Aorta (tissue), 5 donors: Measurements from ENCODE around the gene DENND6A. TPM values are rescaled to one million over a fixed set of nuclear protein-coding genes. Genes with fewer than 3 reads are reported as not detected.

ENCODE experiments used
- ATAC-seq: fragments of 200-7000 bp; cut with Tn5 transposase; one replicate; pipeline ENCODE4 v1.9.1; 2022; ENCODE audit warnings: moderate library complexity; ENCODE audit not compliant: low FRiP score
- DNase-seq, 2 donors: peaks; one replicate each; pipeline ENCODE4 v3.0.0-alpha.2; 2020
- H3K27ac ChIP-seq, 2 donors: one replicate each; pipeline ENCODE4 v1.5.1; 2013; ENCODE audit warnings: low read length in 2 of 2, mild to moderate bottlenecking in 2 of 2, moderate library complexity in 2 of 2, control low read depth in 1 of 2, inconsistent platforms in 1 of 2, low read depth in 1 of 2
- H3K27me3 ChIP-seq, 2 donors: one replicate each; pipeline ENCODE4 v1.6.1; 2013; ENCODE audit warnings: control low read depth in 1 of 2, low read length in 1 of 2, mild to moderate bottlenecking in 1 of 2, moderate library complexity in 1 of 2; ENCODE audit not compliant: insufficient read depth in 2 of 2, control insufficient read depth in 1 of 2
- H3K36me3 ChIP-seq, 2 donors: one replicate each; pipeline ENCODE4 v1.6.1; 2013; ENCODE audit warnings: control low read depth in 1 of 2, low read length in 1 of 2, mild to moderate bottlenecking in 1 of 2; ENCODE audit not compliant: insufficient read depth in 2 of 2, control insufficient read depth in 1 of 2
- H3K4me1 ChIP-seq, 2 donors: one replicate each; pipeline ENCODE4 v1.6.1; 2013; ENCODE audit warnings: low read length in 2 of 2, control low read depth in 1 of 2, mild to moderate bottlenecking in 1 of 2, moderate library complexity in 1 of 2; ENCODE audit not compliant: insufficient read depth in 2 of 2, control insufficient read depth in 1 of 2
- H3K4me3 ChIP-seq, 2 donors: one replicate each; pipeline ENCODE4 v1.5.1; 2013; ENCODE audit warnings: low read length in 2 of 2, control low read depth in 1 of 2, mild to moderate bottlenecking in 1 of 2
- H3K9me3 ChIP-seq: one replicate; pipeline ENCODE4 v1.6.1; 2013; ENCODE audit warnings: mild to moderate bottlenecking, low read length; ENCODE audit not compliant: control insufficient read depth
- WGBS, 2 donors: extraction: QIAGEN DNeasy Blood & Tissue Kit; methylation state at CpG; one replicate each; pipeline ENCODE4 v1.1.7; 2013; 5-methylcytosine and 5-hydroxymethylcytosine counted together
- intact Hi-C, 2 donors: fragments of 100-400 bp; cut with DNase I; formaldehyde crosslinking; loops; one replicate each; pipeline versions ENCODE4 v1.14.2 to v1.15.0; 2022
- polyA plus RNA-seq, 2 donors: library from polyadenylated mRNA; stranded (reverse); fragments of 200-250 nt; gene quantifications; one replicate each; pipeline ENCODE4 v1.2.3, GENCODE V29; 2013
- total RNA-seq, 2 donors: library from RNA; stranded (reverse); fragmentation: NEBNext Ultra II Directional; extraction: Animal tissue kit (Norgen Biotek cat#: 25700); gene quantifications; one replicate each; pipeline ENCODE4 v1.2.1, GENCODE V29; 2021
- donor health status: healthy with polysubstance abuse.
- donor health status: Bipolar disorder and iron deficiency.
- donor health status: DM: no; HTN: no; CAD: no.
- donor health status: DM: no; HTN: no; CAD: no.
- donor health status: DM: yes; HTN: yes; CAD: no.

DENND6A gene
- total and polyA plus RNA-seq, 4 donors = 9.1 to 41.0 (median 28.0) TPM

DNA sequence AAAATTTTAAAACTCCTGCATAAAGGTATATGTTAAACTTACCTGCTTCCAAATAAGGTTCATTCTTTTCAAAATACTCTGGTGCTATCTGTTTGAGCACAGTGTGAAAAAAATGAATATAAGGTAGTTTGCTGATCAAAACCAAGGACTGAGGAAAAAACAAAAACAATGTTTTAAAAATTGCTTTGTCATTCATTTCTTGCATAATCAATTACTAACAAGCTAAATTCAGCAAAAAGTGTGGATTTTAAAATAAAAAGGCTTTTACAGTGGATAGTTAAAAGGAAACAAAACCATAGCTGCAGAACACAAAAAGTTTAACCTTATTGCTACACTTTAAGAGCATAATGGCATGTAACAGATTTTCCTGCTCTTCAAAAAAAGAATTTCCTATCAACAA lies 31.5 kb downstream of the DENND6A start:
- intact Hi-C loops = no loop called here
- ATAC-seq = no peak
- Histone ChIP-seq H3K27ac (no peak overlapping the region), H3K27me3 (no peaks in the 10 kb centered on the region), H3K9me3 (no peaks in the 10 kb centered on the region), H3K36me3 (peaks cover 0 to 3% of the 10 kb centered on the region in 2 donors), H3K4me3 (no peak overlapping the region), H3K4me1 (no peaks in the 10 kb centered on the region)
- no peak for DNase-seq

DNA sequence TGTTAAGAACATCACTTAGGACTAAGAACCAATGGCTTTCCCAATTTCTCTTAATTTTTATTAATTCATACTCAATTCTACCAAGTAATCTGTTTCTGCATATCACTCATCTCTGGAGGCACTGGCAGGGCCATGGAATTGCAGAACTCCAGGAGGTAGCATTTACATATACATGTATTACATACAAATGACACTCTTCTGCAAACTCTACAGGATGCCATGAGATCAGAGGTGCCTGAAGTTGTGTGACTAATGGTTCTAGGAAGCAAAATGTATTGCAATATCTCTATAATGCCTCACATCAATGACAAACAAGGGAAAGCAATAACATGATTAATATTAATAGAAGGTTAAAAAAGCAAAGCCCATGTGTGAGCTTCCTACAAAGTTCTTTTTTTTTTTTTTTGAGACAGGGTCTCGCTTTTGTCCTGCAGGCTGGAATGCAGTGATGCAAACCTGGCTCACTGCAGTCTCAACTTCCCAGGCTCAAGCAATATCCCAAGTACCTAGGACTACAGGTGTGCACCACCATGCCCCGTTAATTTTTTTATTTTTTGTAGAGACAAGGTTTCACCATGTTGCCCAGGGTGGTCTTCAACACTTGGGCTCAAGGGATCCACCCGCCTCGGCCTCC lies 33.0 kb downstream of the DENND6A start:
- Histone ChIP-seq H3K4me3 (no peak overlapping the region), H3K27me3 (no peaks in the 10 kb centered on the region), H3K4me1 (no peaks in the 10 kb centered on the region), H3K27ac (no peak overlapping the region), H3K36me3 (peaks cover 0 to 3% of the 10 kb centered on the region in 2 donors), H3K9me3 (no peaks in the 10 kb centered on the region)
- intact Hi-C loops = no loop called here
- 91% methylated on average over 4 of the region's 4 CpGs for WGBS, 2 donors
- ATAC-seq (no peak), DNase-seq (no peak)

DNA sequence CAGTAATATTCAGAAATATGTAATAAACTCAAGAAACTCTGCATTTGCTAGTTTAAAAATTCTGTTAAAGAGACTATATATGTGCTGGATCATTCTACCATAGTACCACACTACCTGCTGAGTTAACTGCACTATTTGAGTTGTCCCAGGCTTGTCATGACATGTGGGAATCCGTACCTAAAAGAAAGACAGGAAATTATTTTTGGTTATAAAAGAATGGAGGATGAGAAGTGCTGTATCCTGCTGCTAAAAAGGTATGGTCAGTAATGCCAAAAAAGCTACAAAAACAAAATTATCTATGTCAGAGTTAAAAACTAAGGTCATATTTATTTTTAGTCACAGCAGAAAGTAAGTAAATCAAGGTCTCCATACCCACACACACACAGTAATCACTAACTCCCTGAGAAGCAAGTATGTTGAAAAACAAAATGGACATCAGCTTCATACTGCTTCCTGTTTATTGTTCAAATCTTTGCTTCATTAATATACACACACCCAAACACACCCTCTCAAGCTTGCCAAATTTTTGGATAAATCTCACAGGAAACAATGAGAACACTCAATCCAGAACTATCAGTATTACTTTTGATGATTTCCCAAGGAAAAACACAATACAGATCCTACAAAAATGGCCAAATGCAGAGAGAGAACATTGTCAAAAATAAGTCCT lies 33.7 kb downstream of the DENND6A start:
- Histone ChIP-seq H3K4me3 (no peak overlapping the region), H3K27me3 (no peaks in the 10 kb centered on the region), H3K9me3 (no peaks in the 10 kb centered on the region), H3K27ac (no peak overlapping the region), H3K36me3 (peaks cover 0 to 3% of the 10 kb centered on the region in 2 donors), H3K4me1 (no peaks in the 10 kb centered on the region)
- intact Hi-C loops = no loop called here
- ATAC-seq (no peak), DNase-seq (no peak)
- WGBS, 2 donors = 53 to 56% methylated on average over 1 of the region's 1 CpG

DNA sequence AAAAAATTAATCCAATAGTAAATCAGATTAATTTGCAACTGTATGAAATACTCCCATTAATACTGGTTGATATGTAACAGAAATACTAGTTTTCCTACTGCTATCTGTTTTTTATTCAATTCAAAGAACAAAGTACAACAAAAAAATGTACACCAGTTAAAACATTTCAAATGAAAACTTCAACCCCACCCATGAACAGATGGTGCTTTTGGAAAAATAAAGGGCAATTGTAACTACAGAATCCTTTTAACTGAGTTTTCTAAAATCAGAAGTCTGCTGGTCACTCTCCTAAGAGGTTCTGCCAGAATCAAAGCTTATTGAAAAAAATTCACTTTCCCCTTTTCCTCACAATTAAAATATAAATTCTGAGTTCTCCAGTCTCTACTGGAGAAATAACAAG lies 34.3 kb downstream of the DENND6A start:
- no peak overlapping the region for H3K27ac ChIP-seq
- peaks cover 0 to 3% of the 10 kb centered on the region in 2 donors for H3K36me3 ChIP-seq

DNA sequence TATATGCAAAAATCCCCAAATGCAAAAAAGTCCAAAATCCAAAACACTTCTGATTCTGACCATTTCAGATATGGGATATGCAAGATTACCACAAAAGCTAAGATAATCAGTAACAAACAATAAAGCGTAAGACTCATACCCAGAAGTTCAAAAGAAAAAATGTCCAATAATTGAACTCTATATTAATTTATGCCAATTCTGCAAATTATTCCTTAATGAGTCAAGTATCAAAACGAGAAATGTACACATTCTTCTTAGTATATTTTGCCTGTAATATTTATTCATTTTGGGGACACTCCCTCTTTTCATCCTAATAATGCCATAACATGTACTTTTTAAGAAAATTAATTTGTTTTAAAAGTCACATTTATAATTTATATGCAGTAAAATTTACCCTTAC lies 37.1 kb downstream of the DENND6A start:
- H3K9me3 ChIP-seq = no peaks in the 10 kb centered on the region
- no peaks in the 10 kb centered on the region for H3K27me3 ChIP-seq
- ATAC-seq = no peak
- H3K27ac ChIP-seq = no peak overlapping the region
- no peak for DNase-seq
- intact Hi-C loops = no loop called here
- H3K4me3 ChIP-seq = no peak overlapping the region
- no peaks in the 10 kb centered on the region for H3K4me1 ChIP-seq
- H3K36me3 ChIP-seq = peaks cover 2 to 3% of the 10 kb centered on the region in 2 donors
- 92% methylated on average over 2 of the region's 2 CpGs for WGBS, 2 donors

More for the DNA sequence above, 34.3 kb downstream of the DENND6A start:
- H3K4me3 ChIP-seq = no peak overlapping the region
- DNase-seq = no peak
- intact Hi-C loops = no loop called here
- ATAC-seq = no peak
- H3K27me3 ChIP-seq = no peaks in the 10 kb centered on the region
- H3K4me1 ChIP-seq = no peaks in the 10 kb centered on the region
- H3K9me3 ChIP-seq = no peaks in the 10 kb centered on the region

DNA sequence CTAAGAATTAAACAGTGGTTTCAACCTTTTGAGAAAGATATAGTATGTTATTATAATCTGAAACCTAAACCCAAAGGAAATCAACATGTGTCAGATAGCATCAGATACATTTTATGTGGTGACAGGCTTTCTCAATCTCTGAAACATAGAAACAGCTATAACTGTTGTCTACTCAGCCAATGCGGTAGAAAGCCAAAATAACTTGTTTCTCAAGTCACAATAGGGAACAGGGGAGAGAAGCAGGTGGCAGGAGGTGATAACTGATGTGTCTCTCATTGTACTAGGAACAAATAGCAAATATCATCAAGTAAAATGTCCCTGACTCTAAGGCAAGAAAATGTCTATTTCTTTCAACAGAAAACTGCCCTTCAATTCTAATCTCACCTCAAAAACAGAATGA lies 38.6 kb downstream of the DENND6A start:
- ATAC-seq = no peak
- H3K36me3 ChIP-seq = peaks cover 2% of the 10 kb centered on the region in 2 donors
- no peaks in the 10 kb centered on the region for H3K4me1 ChIP-seq
- H3K27me3 ChIP-seq = no peaks in the 10 kb centered on the region
- no peaks in the 10 kb centered on the region for H3K9me3 ChIP-seq
- no peak overlapping the region for H3K4me3 ChIP-seq
- intact Hi-C loops = no loop called here
- no peak overlapping the region for H3K27ac ChIP-seq
- no peak for DNase-seq
- 93 to 100% methylated on average over 1 of the region's 1 CpG for WGBS, 2 donors

DNA sequence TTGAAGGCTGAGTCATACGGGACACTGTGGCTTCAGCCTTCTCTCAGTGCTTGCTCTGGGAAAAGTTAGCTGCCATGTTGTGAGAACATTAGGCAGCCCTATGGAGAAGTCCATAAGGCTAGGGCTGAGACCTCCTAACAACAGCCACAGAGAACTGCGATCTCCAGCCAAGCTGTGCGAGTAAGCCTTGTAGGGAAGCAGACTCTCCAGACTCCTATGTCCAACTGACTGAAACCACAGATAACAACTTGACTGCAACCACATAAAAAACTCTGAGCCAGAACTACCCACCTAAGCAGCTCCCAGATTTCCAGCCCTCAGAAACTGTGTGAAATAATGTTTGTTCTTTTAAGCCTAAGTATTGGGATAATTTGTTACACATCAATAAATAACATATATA lies 40.7 kb downstream of the DENND6A start:
- Histone ChIP-seq H3K9me3 (no peaks in the 10 kb centered on the region), H3K27me3 (no peaks in the 10 kb centered on the region), H3K27ac (no peak overlapping the region), H3K4me1 (no peaks in the 10 kb centered on the region), H3K4me3 (no peak overlapping the region), H3K36me3 (peaks cover 2% of the 10 kb centered on the region in 2 donors)
- DNase-seq (no peak), ATAC-seq (no peak)
- WGBS, 2 donors = 95% methylated on average over 3 of the region's 3 CpGs
- intact Hi-C loops = no loop called here

DNA sequence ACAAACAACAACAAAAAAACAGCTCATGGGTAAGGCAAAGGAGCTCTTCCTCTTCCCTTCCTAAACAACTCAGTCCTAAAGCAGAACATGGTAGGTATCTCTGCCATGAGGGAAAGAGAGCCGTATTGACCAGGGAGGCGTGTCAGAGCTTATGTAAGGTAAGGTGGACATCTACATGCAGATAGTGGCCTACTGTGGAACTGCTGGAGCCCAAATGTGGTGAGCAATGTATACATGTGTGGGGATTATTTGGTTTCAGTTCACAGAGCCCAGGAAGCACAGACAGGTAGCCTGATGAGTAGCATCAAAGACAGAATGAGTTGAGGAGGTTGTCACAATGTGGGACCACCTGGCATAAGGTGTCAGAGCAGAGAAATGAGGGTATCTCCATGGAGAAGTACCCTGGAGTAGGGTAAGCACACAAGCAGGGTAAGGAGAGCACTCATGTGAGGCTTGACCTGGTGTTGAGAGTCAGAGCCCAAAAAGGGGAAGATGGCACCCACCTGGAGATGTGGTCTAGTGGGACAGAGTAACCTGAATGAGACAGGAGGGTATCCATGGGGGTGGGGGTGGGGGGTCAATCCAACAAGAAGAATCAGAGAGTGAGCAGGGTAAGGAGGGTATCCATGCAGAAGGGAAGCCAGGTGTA lies 45.5 kb downstream of the DENND6A start:
- Histone ChIP-seq H3K4me1 (no peaks in the 10 kb centered on the region), H3K27ac (no peak overlapping the region)
- intact Hi-C loops = no loop called here

DNA sequence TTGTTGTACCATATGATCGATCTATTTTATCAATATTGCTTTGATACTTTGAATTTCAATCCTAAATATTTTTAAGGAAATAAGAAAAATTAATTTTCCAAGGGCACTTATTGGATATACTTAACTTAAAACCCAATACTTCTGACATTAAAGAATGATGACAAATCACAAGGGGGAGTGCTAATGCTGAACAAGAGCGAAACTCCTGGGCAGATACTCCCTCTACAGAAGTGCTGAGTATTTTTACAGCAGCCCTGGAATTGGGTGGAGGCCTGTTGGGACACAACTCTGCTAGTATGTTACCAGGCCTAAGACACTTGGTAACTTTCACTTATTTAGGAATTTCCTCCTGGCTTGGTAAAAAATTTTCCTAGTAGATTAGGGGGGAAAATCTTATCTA lies 46.2 kb downstream of the DENND6A start:
- intact Hi-C loops = no loop called here
- Histone ChIP-seq H3K4me3 (no peak overlapping the region), H3K27ac (no peak overlapping the region), H3K27me3 (no peaks in the 10 kb centered on the region), H3K9me3 (no peaks in the 10 kb centered on the region), H3K36me3 (peaks cover 0 to 4% of the 10 kb centered on the region in 2 donors), H3K4me1 (no peaks in the 10 kb centered on the region)
- WGBS, 2 donors = 77 to 84% methylated on average over 2 of the region's 2 CpGs
- ATAC-seq = no peak
- DNase-seq = no peak

More for the DNA sequence above, 45.5 kb downstream of the DENND6A start:
- no peaks in the 10 kb centered on the region for H3K27me3 ChIP-seq
- ATAC-seq (no peak), DNase-seq (no peak)
- WGBS, 2 donors = 69 to 77% methylated on average over 2 of the region's 2 CpGs
- H3K4me3 ChIP-seq = no peak overlapping the region
- no peaks in the 10 kb centered on the region for H3K9me3 ChIP-seq
- H3K36me3 ChIP-seq = peaks cover 2% of the 10 kb centered on the region in 2 donors
